PC-9 (cell line): ENCODE measurements around the gene FAM117A. TPM values are rescaled to one million over a fixed set of nuclear protein-coding genes. Genes with fewer than 3 reads are reported as not detected.

Source experiments
- BruUV-seq: library from RNA; stranded (reverse); fragments of 400-500 nt; replicated peaks from 2 replicates; lab custom pipeline; 2021; lab: Mats Ljungman, UMichigan
- CTCF ChIA-PET: fragments of 300-600 bp; sonication (Branson Sonifier 250); formaldehyde crosslinking; loops from one replicate; lab custom pipeline; 2022; ENCODE audit warnings: antibody characterized with exemption; lab: Charles Lee
- POLR2A ChIA-PET: fragments of 300-600 bp; sonication (Branson Sonifier 250); formaldehyde crosslinking; loops from one replicate; lab custom pipeline; 2022; ENCODE audit warnings: antibody characterized with exemption; ENCODE audit not compliant: unreplicated experiment; lab: Charles Lee
- DNase-seq, 2 experiments: peaks; one replicate each; pipeline versions ENCODE4 v3.0.0 to v3.0.0-alpha.2; 2015 to 2022; ENCODE audit warnings: mixed read lengths in 1 of 2
- H2AFZ ChIP-seq: fragments of 200-600 bp; sonication (generic); 2 replicates; pipeline ENCODE4 v1.8.1; 2017; ENCODE audit warnings: antibody characterized with exemption
- H3F3A ChIP-seq: fragments of 200-600 bp; sonication (generic); 2 replicates; pipeline ENCODE4 v1.8.1; 2017; ENCODE audit warnings: antibody characterized with exemption, mild to moderate bottlenecking, low read depth; ENCODE audit not compliant: insufficient read depth
- H3K27ac ChIP-seq: fragments of 200-600 bp; sonication (generic); 2 replicates; pipeline ENCODE4 v1.6.1; 2016; ENCODE audit warnings: mixed run types
- H3K27me3 ChIP-seq: fragments of 200-600 bp; sonication (generic); 2 replicates; pipeline ENCODE4 v1.6.1; 2016; ENCODE audit warnings: low read depth, mixed run types; ENCODE audit not compliant: insufficient read depth
- H3K36me3 ChIP-seq: fragments of 200-600 bp; sonication (generic); 2 replicates; pipeline ENCODE4 v1.6.1; 2016; ENCODE audit warnings: low read depth, mixed run types
- H3K4me1 ChIP-seq: fragments of 200-600 bp; sonication (generic); replicated peaks from 2 replicates; pipeline ENCODE4 v1.6.1; 2016; ENCODE audit warnings: mixed run types; ENCODE audit not compliant: insufficient read depth
- H3K4me2 ChIP-seq: fragments of 200-600 bp; sonication (generic); 2 replicates; pipeline ENCODE4 v1.6.1; 2017; ENCODE audit warnings: mixed run types
- H3K4me3 ChIP-seq: fragments of 200-600 bp; sonication (generic); 2 replicates; pipeline ENCODE4 v1.6.1; 2016; ENCODE audit warnings: mixed run types
- H3K79me2 ChIP-seq: fragments of 200-600 bp; sonication (generic); 2 replicates; pipeline ENCODE4 v1.6.1; 2017; ENCODE audit warnings: low read depth, mixed run types
- H3K9me2 ChIP-seq: fragments of 200-600 bp; sonication (generic); 2 replicates; pipeline ENCODE4 v1.8.1; 2017; ENCODE audit warnings: mild to moderate bottlenecking; ENCODE audit not compliant: insufficient read depth
- H3K9me3 ChIP-seq: fragments of 200-600 bp; sonication (generic); 2 replicates; pipeline ENCODE4 v1.8.1; 2016; ENCODE audit warnings: low read depth; ENCODE audit not compliant: insufficient read depth
- H4K20me1 ChIP-seq: fragments of 200-600 bp; sonication (generic); 2 replicates; pipeline ENCODE4 v1.8.1; 2017; ENCODE audit not compliant: insufficient read depth
- CTCF ChIP-seq: fragments of 200-600 bp; sonication (generic); conservative IDR thresholded peaks from 2 replicates; pipeline ENCODE4 v1.6.1; 2017; ENCODE audit warnings: mixed run types, antibody characterized with exemption, mild to moderate bottlenecking, moderate library complexity
- EZH2 ChIP-seq: fragments of 200-600 bp; sonication (generic); IDR thresholded peaks from 2 replicates; pipeline ENCODE4 v1.8.0; 2017; ENCODE audit warnings: antibody characterized with exemption, low read depth
- intact Hi-C: fragments of 100-400 bp; cut with micrococcal nuclease; formaldehyde crosslinking; loops from one replicate; pipeline ENCODE4 v1.10.0; 2022; ENCODE audit not compliant: unreplicated experiment
- total RNA-seq: library from RNA; stranded (reverse); gene quantifications from 2 replicates; pipeline ENCODE4 v1.2.3, GENCODE V29; 2021

The FAM117A gene
- total RNA-seq, 1 experiment from 2014 or later = 15.0 TPM

- H3K4me3 ChIP-seq = no peak overlapping the region
- H4K20me1 ChIP-seq = no peaks in the 10 kb centered on the region
- no peak overlapping the region for H3K4me2 ChIP-seq
- H2AFZ ChIP-seq = no peak overlapping the region
- ChIA-PET CTCF (no interaction called here), POLR2A (interaction anchor here (0.7 kb wide), 1 partner anchor 18 kb away, joined by 4 read pairs; no protein-coding TSS in a partner anchor)
- BruUV-seq = no TSS peak
- H3F3A ChIP-seq = peaks cover 10% of the 10 kb centered on the region
- H3K9me3 ChIP-seq = no peaks in the 10 kb centered on the region
- no peak overlapping the region for H3K27ac ChIP-seq
- intact Hi-C loops = loop anchor here (10.0 kb wide), 1 partner anchor 277 kb away; the partner anchor contains the start of gene PHB1
- H3K27me3 ChIP-seq = peaks cover 8% of the 10 kb centered on the region; the same call in 1 of the 2 replicates
- H3K36me3 ChIP-seq = no peaks in the 10 kb centered on the region
- DNase-seq = no peak
- TF ChIP-seq EZH2 = no peak
- no peak for TF ChIP-seq CTCF
- no peaks in the 10 kb centered on the region for H3K4me1 ChIP-seq
- no peaks in the 10 kb centered on the region for H3K9me2 ChIP-seq
- H3K79me2 ChIP-seq = no peaks in the 10 kb centered on the region
Measured at GRCh38 chr17:49691677-49692191, 72.2 kb downstream of the FAM117A start.

- DNase-seq = no peak
- Histone ChIP-seq H3K79me2 (no peaks in the 10 kb centered on the region), H4K20me1 (no peaks in the 10 kb centered on the region), H3K36me3 (no peaks in the 10 kb centered on the region), H3F3A (peaks cover 11% of the 10 kb centered on the region), H2AFZ (no peak overlapping the region), H3K4me1 (no peaks in the 10 kb centered on the region), H3K4me3 (no peak overlapping the region), H3K27ac (no peak overlapping the region), H3K27me3 (peaks cover 8% of the 10 kb centered on the region; the same call in 1 of the 2 replicates), H3K4me2 (no peak overlapping the region), H3K9me3 (no peaks in the 10 kb centered on the region), H3K9me2 (no peaks in the 10 kb centered on the region)
- intact Hi-C loops = loop anchor here (10.0 kb wide), 1 partner anchor 276 kb away; the partner anchor contains the start of gene PHB1
- POLR2A ChIA-PET = interaction anchor here (0.7 kb wide), 1 partner anchor 17 kb away, joined by 4 read pairs; no protein-coding TSS in a partner anchor
- no TSS peak for BruUV-seq
- TF ChIP-seq CTCF (no peak), EZH2 (no peak)
- CTCF ChIA-PET = no interaction called here
Measured at GRCh38 chr17:49691086-49691676, 72.8 kb downstream of the FAM117A start.

- Histone ChIP-seq H2AFZ (no peak overlapping the region), H3K27ac (no peak overlapping the region), H4K20me1 (no peaks in the 10 kb centered on the region), H3K4me3 (no peak overlapping the region), H3K4me2 (no peak overlapping the region), H3F3A (peaks cover 11% of the 10 kb centered on the region), H3K36me3 (no peaks in the 10 kb centered on the region), H3K27me3 (peaks cover 9% of the 10 kb centered on the region; the same call in 1 of the 2 replicates), H3K9me2 (no peaks in the 10 kb centered on the region), H3K79me2 (no peaks in the 10 kb centered on the region), H3K4me1 (no peaks in the 10 kb centered on the region), H3K9me3 (no peaks in the 10 kb centered on the region)
- DNase-seq = no peak
- no TSS peak for BruUV-seq
- TF ChIP-seq EZH2 (no peak), CTCF (no peak)
- intact Hi-C loops = loop anchor here (10.0 kb wide), 1 partner anchor 275 kb away; the partner anchor contains the start of gene PHB1
- ChIA-PET POLR2A (no interaction called here), CTCF (no interaction called here)
Measured at GRCh38 chr17:49690256-49690655, 73.7 kb downstream of the FAM117A start.
